IPS-18a (cell line): ENCODE measurements around the gene NFATC1.

Experiments
- H3K27ac ChIP-seq: one replicate; pipeline ENCODE4 v1.5.1; 2013; ENCODE audit warnings: low read length
- H3K27me3 ChIP-seq: one replicate; pipeline ENCODE4 v1.6.1; 2013; ENCODE audit warnings: mild to moderate bottlenecking, low read length; ENCODE audit not compliant: control insufficient read depth, insufficient read depth
- H3K36me3 ChIP-seq: one replicate; pipeline ENCODE4 v1.6.1; 2013; ENCODE audit warnings: low read depth, low read length; ENCODE audit not compliant: control insufficient read depth
- H3K4me1 ChIP-seq: one replicate; pipeline ENCODE4 v1.6.1; 2013; ENCODE audit warnings: low read depth, low read length; ENCODE audit not compliant: control insufficient read depth
- H3K4me3 ChIP-seq: one replicate; pipeline ENCODE4 v1.5.1; 2013; ENCODE audit warnings: low read length
- H3K9ac ChIP-seq: one replicate; pipeline ENCODE4 v1.6.1; 2013; ENCODE audit warnings: mild to moderate bottlenecking, low read length, moderate library complexity
- H3K9me3 ChIP-seq: one replicate; pipeline ENCODE4 v1.6.1; 2013; ENCODE audit warnings: low read depth, low read length; ENCODE audit not compliant: control insufficient read depth

Gene NFATC1

DNA sequence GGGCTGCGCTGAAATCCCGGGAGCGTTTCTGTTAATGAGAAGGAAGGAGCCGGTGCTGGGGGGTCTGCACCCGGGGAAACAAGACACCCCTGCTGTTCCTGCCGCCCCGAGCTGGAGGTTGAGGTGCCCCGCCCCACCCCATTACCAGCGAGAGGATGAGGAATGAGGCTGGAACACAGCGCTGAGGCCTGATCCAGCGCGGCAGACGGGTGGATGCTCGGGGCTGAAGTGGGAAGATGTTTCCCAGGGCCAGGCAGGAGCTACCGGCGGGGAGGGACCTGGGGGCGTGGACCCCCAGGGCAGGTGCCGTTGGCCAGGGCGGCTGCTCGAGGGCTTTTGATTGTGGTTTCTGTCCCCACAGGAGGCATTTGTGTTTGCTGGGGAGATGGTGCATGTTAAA is 149.5 kb downstream of the NFATC1 start:
- Histone ChIP-seq H3K4me1 (no peaks in the 10 kb centered on the region), H3K4me3 (no peak overlapping the region), H3K9me3 (no peaks in the 10 kb centered on the region), H3K9ac (no peak overlapping the region), H3K36me3 (no peaks in the 10 kb centered on the region), H3K27ac (no peak overlapping the region), H3K27me3 (no peaks in the 10 kb centered on the region)

DNA sequence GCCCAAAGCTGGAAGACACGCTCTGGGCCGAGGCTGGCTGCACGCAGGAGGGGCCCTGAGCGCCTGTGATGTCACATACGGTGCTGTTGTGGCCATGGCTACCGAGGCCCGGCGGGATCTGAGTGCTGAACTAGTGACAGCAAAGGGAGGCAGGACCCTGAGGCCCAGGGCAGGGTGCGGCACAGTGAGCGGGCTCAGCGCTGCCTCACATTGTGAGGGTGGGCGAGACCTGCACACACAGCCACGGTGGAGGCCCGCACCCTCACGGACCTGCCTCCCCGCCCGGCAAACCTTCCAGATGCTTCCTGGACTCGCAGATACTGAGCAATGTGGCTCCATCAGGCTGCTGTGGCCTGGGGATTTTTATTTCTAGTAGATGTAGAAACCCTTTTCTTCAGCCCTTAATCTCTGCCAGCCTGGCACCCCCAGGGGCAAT is 150.0 kb downstream of the NFATC1 start:
- no peak overlapping the region for H3K4me3 ChIP-seq
- H3K4me1 ChIP-seq: no peaks in the 10 kb centered on the region
- H3K9ac ChIP-seq: no peak overlapping the region
- no peak overlapping the region for H3K27ac ChIP-seq
- no peaks in the 10 kb centered on the region for H3K9me3 ChIP-seq
- no peaks in the 10 kb centered on the region for H3K36me3 ChIP-seq
- no peaks in the 10 kb centered on the region for H3K27me3 ChIP-seq

DNA sequence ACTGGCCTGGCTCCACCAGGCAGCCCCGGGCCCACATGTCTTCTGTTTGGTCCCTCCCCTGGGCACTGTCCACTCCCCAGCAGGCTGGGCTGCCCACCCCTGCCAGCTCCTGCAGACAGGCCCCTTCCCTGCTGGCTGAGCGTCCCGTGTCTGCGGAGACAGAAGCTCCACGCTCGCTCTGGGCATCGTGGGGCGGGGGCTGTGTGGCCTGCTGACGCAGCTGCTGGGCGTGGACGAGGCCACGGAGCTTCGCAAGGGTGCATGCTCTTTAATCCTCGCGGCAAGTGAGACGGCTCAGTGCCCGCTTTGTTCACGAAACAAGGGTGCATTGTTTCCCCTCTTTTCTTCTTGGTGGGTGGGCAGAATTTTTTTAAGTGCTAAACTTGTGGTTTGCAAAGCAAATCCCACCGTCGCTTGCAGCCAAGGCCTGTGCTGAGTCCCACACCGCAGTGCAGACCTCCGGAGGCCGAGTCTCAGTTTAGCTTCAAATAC is 151.1 kb downstream of the NFATC1 start:
- no peak overlapping the region for H3K27ac ChIP-seq
- H3K27me3 ChIP-seq: no peaks in the 10 kb centered on the region
- no peak overlapping the region for H3K4me3 ChIP-seq
- H3K36me3 ChIP-seq: no peaks in the 10 kb centered on the region
- H3K9ac ChIP-seq: no peak overlapping the region
- H3K4me1 ChIP-seq: no peaks in the 10 kb centered on the region
- H3K9me3 ChIP-seq: no peaks in the 10 kb centered on the region

DNA sequence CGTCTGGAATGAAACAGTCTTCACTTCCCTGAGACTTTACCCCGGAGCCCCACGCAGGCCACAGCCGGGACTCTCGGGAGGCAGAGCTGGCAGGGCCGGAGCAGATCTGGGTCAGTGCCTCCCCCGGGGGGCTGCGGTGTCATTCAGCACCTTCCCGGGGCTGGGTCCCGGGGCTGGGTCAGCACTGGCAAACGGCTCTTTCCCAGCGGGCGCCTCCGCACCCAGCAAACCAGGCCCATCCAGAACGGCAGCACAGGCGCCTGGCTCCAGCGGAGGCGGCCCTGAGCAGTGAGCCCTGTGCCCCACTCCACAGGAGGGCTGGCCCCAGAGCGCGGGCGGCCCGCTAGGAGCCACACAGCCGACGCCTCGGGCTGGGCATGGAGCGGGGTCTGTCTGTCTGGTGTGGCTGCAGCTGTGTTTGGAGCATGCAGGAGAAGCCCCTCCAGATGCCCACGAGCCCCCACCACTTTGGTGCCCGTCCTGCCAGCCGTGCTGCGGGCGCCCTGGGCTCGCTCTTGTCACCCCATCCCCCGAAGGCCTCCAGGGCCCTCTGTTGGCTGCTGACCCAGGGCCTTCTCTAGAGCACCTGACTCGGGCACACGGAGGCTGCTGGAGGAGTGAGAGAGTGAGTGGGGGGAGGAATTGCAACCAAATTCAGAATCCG is 151.8 kb downstream of the NFATC1 start:
- no peaks in the 10 kb centered on the region for H3K27me3 ChIP-seq
- no peaks in the 10 kb centered on the region for H3K36me3 ChIP-seq
- H3K9ac ChIP-seq: no peak overlapping the region
- H3K27ac ChIP-seq: no peak overlapping the region
- H3K4me3 ChIP-seq: no peak overlapping the region
- H3K4me1 ChIP-seq: no peaks in the 10 kb centered on the region
- no peaks in the 10 kb centered on the region for H3K9me3 ChIP-seq

DNA sequence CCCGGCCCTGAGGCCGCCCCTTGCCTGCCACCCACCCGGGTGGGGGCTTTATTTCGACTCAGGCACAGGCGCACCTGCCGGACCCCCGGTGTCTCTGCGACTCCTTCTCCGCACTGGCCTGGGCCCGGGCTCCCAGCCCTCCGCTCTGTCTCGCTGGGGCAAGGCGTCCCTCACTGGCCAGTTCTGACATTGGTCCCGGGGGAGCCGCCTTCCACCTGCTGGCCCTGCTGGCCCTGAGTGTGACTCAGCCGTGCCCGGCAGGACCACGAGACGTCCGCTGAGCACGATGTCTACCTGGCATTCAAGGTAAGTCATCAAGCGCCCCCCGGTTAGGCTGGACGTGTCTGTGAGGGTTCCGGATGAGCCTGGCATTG is 152.3 kb downstream of the NFATC1 start:
- Histone ChIP-seq H3K9me3 (no peaks in the 10 kb centered on the region), H3K9ac (no peak overlapping the region), H3K36me3 (no peaks in the 10 kb centered on the region), H3K4me3 (no peak overlapping the region), H3K27me3 (no peaks in the 10 kb centered on the region), H3K27ac (no peak overlapping the region), H3K4me1 (no peaks in the 10 kb centered on the region)

DNA sequence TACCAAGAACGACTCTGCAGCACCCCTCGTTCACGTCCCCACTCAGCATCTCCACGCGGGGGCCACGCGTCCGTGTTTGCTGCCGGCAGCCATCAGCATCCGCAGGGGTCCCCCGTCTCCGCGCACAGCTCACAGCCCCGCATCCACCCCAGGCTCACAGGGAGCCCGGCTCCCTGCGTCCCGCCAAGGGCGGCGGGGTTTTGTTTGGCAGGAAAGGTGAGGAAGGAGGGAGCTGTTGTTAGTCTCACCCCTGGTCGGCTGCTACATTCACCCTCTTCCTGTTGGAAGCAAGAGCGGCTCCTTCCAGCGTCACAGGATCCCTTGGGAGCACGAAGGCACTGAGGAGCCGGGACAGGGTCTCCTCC is 152.9 kb downstream of the NFATC1 start:
- Histone ChIP-seq H3K36me3 (no peaks in the 10 kb centered on the region), H3K4me3 (no peak overlapping the region), H3K9me3 (no peaks in the 10 kb centered on the region), H3K9ac (no peak overlapping the region), H3K4me1 (no peaks in the 10 kb centered on the region), H3K27ac (no peak overlapping the region), H3K27me3 (no peaks in the 10 kb centered on the region)

DNA sequence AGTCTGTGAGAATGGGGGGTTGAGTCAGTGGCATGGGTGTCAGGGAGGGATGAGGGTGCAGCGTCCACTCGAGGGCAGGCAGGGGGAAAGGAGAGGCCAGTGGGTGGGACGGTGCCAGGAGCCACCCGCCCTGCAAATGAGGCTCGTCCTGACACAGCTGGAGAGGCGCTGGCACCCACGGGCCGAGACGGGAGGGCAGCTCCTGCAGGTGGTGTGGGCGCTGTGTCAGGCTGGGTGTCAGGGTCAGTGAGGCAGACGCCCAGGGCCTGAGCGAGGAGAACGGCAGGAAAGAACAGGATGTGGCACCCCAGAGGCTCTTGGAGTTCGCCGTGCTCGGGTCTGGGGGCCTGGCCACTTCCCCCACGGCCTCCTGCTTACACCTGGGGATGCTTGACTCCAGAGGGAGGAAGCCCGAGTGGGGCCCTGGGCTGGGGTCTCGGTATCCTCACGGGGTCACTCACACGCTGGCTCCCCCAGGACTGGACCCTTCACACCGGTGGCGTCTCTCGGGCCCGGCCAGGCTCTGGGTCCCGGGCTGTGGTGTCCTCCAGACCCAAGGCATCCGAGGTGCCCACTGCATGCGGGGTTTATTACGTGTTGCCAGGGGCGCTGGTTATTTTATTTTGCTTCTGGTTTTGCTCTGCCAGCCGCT is 153.4 kb downstream of the NFATC1 start:
- Histone ChIP-seq H3K9me3 (no peaks in the 10 kb centered on the region), H3K9ac (no peak overlapping the region), H3K4me1 (no peaks in the 10 kb centered on the region), H3K4me3 (no peak overlapping the region), H3K27me3 (no peaks in the 10 kb centered on the region), H3K36me3 (no peaks in the 10 kb centered on the region), H3K27ac (no peak overlapping the region)

DNA sequence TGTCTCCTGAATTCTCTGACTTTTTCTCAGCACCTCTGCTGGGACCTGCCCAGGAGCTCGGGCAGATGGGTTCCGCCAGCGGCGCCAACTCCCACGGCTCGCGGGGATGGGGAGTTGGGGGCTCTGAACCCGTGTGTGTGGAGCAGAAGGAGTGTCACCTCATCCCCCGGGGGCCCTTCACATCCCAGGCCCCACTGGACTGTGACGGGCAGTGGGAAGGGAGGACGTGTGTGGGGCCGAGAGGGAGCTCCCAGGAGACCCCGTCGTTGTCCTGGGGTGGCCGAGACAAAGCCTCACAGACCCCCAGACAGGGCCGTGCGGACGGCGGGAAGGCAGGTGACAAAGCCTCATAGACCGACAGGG is 153.9 kb downstream of the NFATC1 start:
- no peak overlapping the region for H3K27ac ChIP-seq
- no peak overlapping the region for H3K9ac ChIP-seq
- H3K9me3 ChIP-seq: no peaks in the 10 kb centered on the region
- H3K27me3 ChIP-seq: no peaks in the 10 kb centered on the region
- no peak overlapping the region for H3K4me3 ChIP-seq
- H3K4me1 ChIP-seq: no peaks in the 10 kb centered on the region
- H3K36me3 ChIP-seq: no peaks in the 10 kb centered on the region

DNA sequence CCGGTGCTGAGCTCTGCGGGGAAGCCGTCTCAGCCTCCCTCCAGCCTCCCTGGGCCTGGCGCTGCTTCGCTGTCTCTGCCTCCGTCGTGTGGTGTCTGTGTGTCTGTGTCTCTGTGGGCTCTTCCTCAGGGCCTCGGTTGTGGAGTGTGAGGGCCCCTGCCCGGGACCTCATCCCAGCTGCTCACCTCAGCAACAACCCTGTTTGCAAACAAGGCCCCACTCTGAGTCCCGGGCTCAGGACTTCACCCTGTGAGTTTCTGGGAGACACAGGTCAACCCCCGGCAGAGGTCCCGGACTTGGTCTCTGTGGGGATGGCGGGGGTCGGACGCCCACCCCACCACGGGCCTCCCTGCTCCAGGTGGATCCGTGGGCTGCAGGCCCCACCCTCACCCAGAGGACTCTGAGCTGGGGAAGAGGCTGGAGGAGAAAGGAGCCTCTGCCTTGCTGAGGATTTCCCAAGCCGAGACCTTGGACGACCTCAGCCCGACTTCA is 156.5 kb downstream of the NFATC1 start:
- Histone ChIP-seq H3K27me3 (no peaks in the 10 kb centered on the region), H3K4me3 (no peak overlapping the region), H3K27ac (no peak overlapping the region), H3K9ac (no peak overlapping the region), H3K4me1 (no peaks in the 10 kb centered on the region), H3K36me3 (no peaks in the 10 kb centered on the region), H3K9me3 (no peaks in the 10 kb centered on the region)

DNA sequence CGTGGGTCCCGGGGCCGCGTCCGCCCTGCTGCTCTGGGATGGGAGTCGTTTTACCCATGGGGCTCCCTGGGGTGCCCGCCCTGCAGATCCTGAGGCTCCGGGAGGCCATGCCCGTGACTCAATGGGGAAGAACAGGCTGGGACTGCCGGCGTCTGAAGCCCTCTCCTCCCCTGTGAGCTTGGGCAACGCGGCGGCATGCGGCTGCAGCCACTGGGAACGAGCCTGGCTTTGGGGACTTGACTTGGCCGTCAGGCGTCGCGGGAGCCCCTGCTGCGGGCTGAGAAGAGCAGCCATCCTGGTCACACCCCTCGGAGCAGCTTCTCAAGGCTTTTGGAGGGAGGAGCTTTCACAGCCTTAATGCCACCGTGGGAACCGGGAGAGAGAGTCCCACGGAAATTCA is 157.0 kb downstream of the NFATC1 start:
- Histone ChIP-seq H3K36me3 (no peaks in the 10 kb centered on the region), H3K9ac (no peak overlapping the region), H3K9me3 (no peaks in the 10 kb centered on the region), H3K4me1 (no peaks in the 10 kb centered on the region), H3K4me3 (no peak overlapping the region), H3K27me3 (no peaks in the 10 kb centered on the region), H3K27ac (no peak overlapping the region)

DNA sequence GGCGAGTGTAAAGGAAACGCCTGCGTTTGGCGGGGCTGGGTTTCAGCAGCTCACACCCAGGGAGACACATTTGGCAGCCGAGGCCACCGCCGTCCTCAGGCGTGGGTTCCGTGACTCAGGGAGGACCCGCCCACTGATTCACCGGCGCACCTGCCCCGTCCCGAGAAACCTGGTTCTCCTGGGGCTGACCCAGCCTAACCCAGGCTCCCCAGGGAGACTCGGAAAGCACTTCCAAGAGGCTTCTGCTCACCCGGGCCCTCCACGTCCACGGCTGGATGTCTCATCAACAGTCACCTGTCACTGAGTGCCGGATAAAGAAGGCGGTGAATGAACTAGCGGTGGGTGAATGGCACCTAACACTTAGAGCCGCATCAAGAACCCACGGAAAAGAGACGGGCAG is 157.4 kb downstream of the NFATC1 start:
- H3K9ac ChIP-seq: no peak overlapping the region
- H3K4me1 ChIP-seq: no peaks in the 10 kb centered on the region
- H3K9me3 ChIP-seq: no peaks in the 10 kb centered on the region
- H3K4me3 ChIP-seq: no peak overlapping the region
- H3K36me3 ChIP-seq: no peaks in the 10 kb centered on the region
- H3K27me3 ChIP-seq: no peaks in the 10 kb centered on the region
- H3K27ac ChIP-seq: no peak overlapping the region

DNA sequence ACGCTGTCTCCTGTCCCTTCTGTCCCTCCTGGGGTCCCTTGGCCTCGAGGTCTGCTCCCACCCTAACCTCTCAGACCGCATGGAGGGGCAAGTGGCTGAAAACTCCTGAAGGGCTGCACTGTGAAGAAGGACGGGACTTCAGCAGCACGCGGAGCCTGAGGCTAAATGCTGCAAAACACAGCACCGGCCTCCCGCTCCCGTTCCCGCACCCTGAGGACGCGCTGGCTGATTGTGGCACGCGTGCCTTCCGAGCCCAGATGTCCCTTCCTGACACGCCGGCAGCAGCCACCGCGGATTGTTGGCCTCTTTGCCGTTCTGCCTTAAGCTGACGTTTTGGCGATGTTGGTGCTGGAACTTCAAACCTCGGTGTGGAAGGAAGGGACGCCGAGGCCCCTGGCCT is 158.0 kb downstream of the NFATC1 start:
- Histone ChIP-seq H3K27me3 (no peaks in the 10 kb centered on the region), H3K27ac (no peak overlapping the region), H3K4me3 (no peak overlapping the region), H3K36me3 (no peaks in the 10 kb centered on the region), H3K9me3 (no peaks in the 10 kb centered on the region), H3K4me1 (no peaks in the 10 kb centered on the region), H3K9ac (no peak overlapping the region)
